HepG2 (cell line): ENCODE results near the gene SMTN. TPM values are rescaled to one million over a fixed set of nuclear protein-coding genes. Genes with fewer than 3 reads are reported as not detected.

Experiments
- ATAC-seq: fragments of 200-7000 bp; cut with Tn5 transposase; 3 replicates; pipeline ENCODE4 v1.9.1; 2020; ENCODE audit warnings: mild to moderate bottlenecking, moderate library complexity
- BruUV-seq: library from RNA; stranded (reverse); fragments of 400-500 nt; replicated peaks from 2 replicates; lab custom pipeline; 2021; lab: Mats Ljungman, UMichigan
- CTCF ChIA-PET: fragments of 300-600 bp; formaldehyde crosslinking; extraction: SDS; loops from one replicate; lab custom pipeline; 2021; ENCODE audit warnings: low total read pairs, inconsistent platforms, low intra/inter-chr PET ratio; lab: Yijun Ruan, JAX
- POLR2A ChIA-PET: fragments of 350-600 bp; sonication (Branson Sonifier 250); formaldehyde crosslinking; loops from one replicate; lab custom pipeline; 2020; ENCODE audit warnings: antibody characterized with exemption, inconsistent platforms; lab: Yijun Ruan, JAX
- DNase-seq: peaks from one replicate; pipeline ENCODE4 v3.0.0-alpha.2; 2015; ENCODE audit warnings: low spot score
- FAIRE-seq: peaks from 3 replicates; lab custom pipeline; 2011; peaks lifted over from hg19 to GRCh38; lab: Jason Lieb, UNC
- H2AFZ ChIP-seq: one replicate; pipeline ENCODE4 v1.6.1; 2011; ENCODE audit warnings: low read length, inconsistent platforms
- H3K27ac ChIP-seq: fragments of 300-600 bp; 3 replicates; pipeline ENCODE4 v1.8.0; 2011; ENCODE audit warnings: mixed run types, mild to moderate bottlenecking, mixed read lengths, low read length, inconsistent platforms; ENCODE audit not compliant: insufficient read depth; ENCODE audit errors: extremely low read length
- H3K27me3 ChIP-seq, 2 experiments: fragments of 200-600 bp in 1 of 2; 2 replicates in 1 of 2; 3 replicates in 1 of 2; pipeline versions ENCODE4 v1.6.0 to v1.8.0; 2011; ENCODE audit warnings: low read length in 2 of 2, mild to moderate bottlenecking in 2 of 2, moderate library complexity in 2 of 2, inconsistent platforms in 1 of 2; ENCODE audit not compliant: insufficient read depth in 2 of 2, control insufficient read depth in 1 of 2
- H3K36me3 ChIP-seq, 2 experiments: fragments of 200-600 bp in 1 of 2; replicated peaks in 1 of 2; 2 replicates in 1 of 2; 3 replicates in 1 of 2; pipeline versions ENCODE4 v1.5.1 to v1.8.0; 2011; ENCODE audit warnings: low read length in 2 of 2, inconsistent platforms in 1 of 2; ENCODE audit not compliant: insufficient read depth in 2 of 2, control insufficient read depth in 1 of 2
- H3K4me1 ChIP-seq: 2 replicates; pipeline ENCODE4 v1.5.1; 2012; ENCODE audit warnings: low read length, inconsistent platforms; ENCODE audit not compliant: insufficient read depth
- H3K4me2 ChIP-seq: 2 replicates; pipeline ENCODE4 v1.6.0; 2011; ENCODE audit warnings: low read depth, low read length, inconsistent platforms
- H3K4me3 ChIP-seq, 3 experiments: fragments of 200-600 bp in 1 of 3; sonication (generic), shearing (Covaris generic) in 1 of 3; replicated peaks in 1 of 3; 2 replicates each; pipeline ENCODE4 v1.5.1; 2011 to 2016; ENCODE audit warnings: low read length in 3 of 3, inconsistent platforms in 2 of 3, low read depth in 2 of 3, mild to moderate bottlenecking in 2 of 3, control low read depth in 1 of 3, mixed read lengths in 1 of 3; ENCODE audit not compliant: insufficient read depth in 1 of 3
- H3K79me2 ChIP-seq: one replicate; pipeline ENCODE4 v1.6.1; 2011; ENCODE audit warnings: low read length, inconsistent platforms; ENCODE audit not compliant: insufficient read depth
- H3K9ac ChIP-seq: 2 replicates; pipeline ENCODE4 v1.6.0; 2011; ENCODE audit warnings: mild to moderate bottlenecking, low read depth, low read length, inconsistent platforms; ENCODE audit not compliant: insufficient read depth
- H3K9me3 ChIP-seq: 2 replicates; pipeline ENCODE4 v1.5.1; 2012; ENCODE audit warnings: mild to moderate bottlenecking, low read length
- H4K20me1 ChIP-seq: 2 replicates; pipeline ENCODE4 v1.6.0; 2011; ENCODE audit warnings: inconsistent platforms, mild to moderate bottlenecking, low read length, moderate library complexity; ENCODE audit not compliant: insufficient read depth
- CSRNP1 ChIP-seq: sonication (generic); formaldehyde crosslinking; IDR thresholded peaks from 2 replicates; pipeline ENCODE4 v1.8.1; 2023; ENCODE audit warnings: mild to moderate bottlenecking, missing genetic modification reagents
- STAT5B ChIP-seq: sonication (generic); formaldehyde crosslinking; IDR thresholded peaks from 2 replicates; pipeline ENCODE4 v1.4.0; 2020; ENCODE audit warnings: missing genetic modification reagents
- TCF7L2 ChIP-seq: IDR thresholded peaks from 2 replicates; pipeline ENCODE4 v1.6.1; 2011; ENCODE audit warnings: mild to moderate bottlenecking, low read depth, low read length, moderate library complexity
- ZNF142 ChIP-seq: sonication (generic); formaldehyde crosslinking; IDR thresholded peaks from 2 replicates; pipeline ENCODE4 v1.4.0; 2020; ENCODE audit warnings: missing genetic modification reagents
- ZNF280B ChIP-seq: sonication (generic); formaldehyde crosslinking; IDR thresholded peaks from 2 replicates; pipeline ENCODE4 v1.5.0; 2020; ENCODE audit warnings: missing genetic modification reagents, mild to moderate bottlenecking, borderline replicate concordance
- ZNF629 ChIP-seq: sonication (generic); formaldehyde crosslinking; conservative IDR thresholded peaks from 2 replicates; pipeline ENCODE4 v1.5.0; 2020; ENCODE audit warnings: missing genetic modification reagents
- ZNF674 ChIP-seq: sonication (generic); formaldehyde crosslinking; IDR thresholded peaks from 2 replicates; pipeline ENCODE4 v1.5.0; 2020; ENCODE audit warnings: low read depth, mild to moderate bottlenecking, missing genetic modification reagents
- WGBS: methylation state at CpG from one replicate; pipeline ENCODE4 v1.1.6; 2017; ENCODE audit warnings: low lambda C conversion rate; 5-methylcytosine and 5-hydroxymethylcytosine counted together
- in situ Hi-C: cut with HindIII; loops from 2 replicates; pipeline ENCODE4 v1.10.0; 2017; ENCODE audit warnings: low pct_unique_long_range_greater_than_20kb; ENCODE audit not compliant: extremely low pct_ligation_motif_present
- intact Hi-C: fragments of 100-400 bp; cut with micrococcal nuclease; formaldehyde crosslinking; loops from one replicate; pipeline ENCODE4 v1.10.0; 2022; ENCODE audit not compliant: unreplicated experiment
- polyA plus RNA-seq, 8 experiments: library from polyadenylated mRNA; depleted of rRNA in 3 of 8; stranded (reverse) in 7 of 8; unstranded in 1 of 8; fragments of >200 nt; fragmentation: Illumina TruSeq in 4 of 8; extraction: Trizol in 4 of 8; gene quantifications; 2 replicates each; pipeline versions ENCODE4 v1.2.1 to v1.2.3, GENCODE V29; 2011 to 2016; ENCODE audit warnings: low read depth in 4 of 8, missing spikeins in 1 of 8, mixed read lengths in 1 of 8; ENCODE audit not compliant: insufficient read depth in 1 of 8
- total RNA-seq, 5 experiments: library from RNA; depleted of rRNA; stranded (reverse); fragments of >200 nt; fragmentation: Illumina TruSeq; extraction: Trizol; gene quantifications; 2 replicates each; pipeline ENCODE4 v1.2.3, GENCODE V29; 2016; ENCODE audit warnings: low read depth in 1 of 5

SMTN gene
- total and polyA plus RNA-seq, 2 of the 13 experiments (the other 11 are each of a cell fraction or from before 2014, with no cell fraction given) = 14.7 to 26.1 TPM

GRCh38 chr22:31133911-31134310, 52.8 kb downstream of the SMTN start (continued):
- TF ChIP-seq ZNF142 (no peak), TCF7L2 (no peak), STAT5B (no peak), ZNF280B (no peak)

- Histone ChIP-seq H2AFZ (no peak overlapping the region), H3K9ac (no peak overlapping the region), H3K9me3 (no peaks in the 10 kb centered on the region), H3K27me3 (peaks cover 3 to 17% of the 10 kb centered on the region in 2 experiments; a peak in 4 of 5 replicates)
- no TSS peak for BruUV-seq
- CTCF ChIA-PET = no interaction called here
- no peak for FAIRE-seq
- WGBS = 34% methylated on average over 4 of the region's 4 CpGs
- in situ Hi-C loops = no loop called here
- DNase-seq = no peak
- peak; percentile 86 for TF ChIP-seq ZNF629 (CRISPR knock-in tag)
- no peak for TF ChIP-seq ZNF674 (CRISPR knock-in tag)
- no peak for TF ChIP-seq CSRNP1 (CRISPR knock-in tag)
- TF ChIP-seq, all 625 proteins: peak for 1
- Histone ChIP-seq H3K79me2 (no peaks in the 10 kb centered on the region), H3K4me2 (no peak overlapping the region), H3K4me1 (peaks cover 41% of the 10 kb centered on the region), H3K4me3 (no peak overlapping the region), H3K27ac (no peak overlapping the region), H4K20me1 (no peaks in the 10 kb centered on the region), H3K36me3 (no peaks in the 10 kb centered on the region)
- POLR2A ChIA-PET = no interaction called here
- intact Hi-C loops = no loop called here
- no peak for ATAC-seq
Observed at GRCh38 chr22:31134688-31135087, 53.6 kb downstream of the SMTN start.
